SK-N-MC (cell line): ENCODE measurements around the gene HHIP.

Experiments used
- DNase-seq: peaks from one replicate; pipeline ENCODE4 v3.0.0-alpha.2; 2011; ENCODE audit warnings: low read depth, low spot score
- H3K27ac ChIP-seq: fragments of 200-600 bp; sonication (generic); 2 replicates; pipeline ENCODE4 v1.5.1; 2016; ENCODE audit warnings: mixed run types
- H3K36me3 ChIP-seq: fragments of 200-600 bp; sonication (generic); 2 replicates; pipeline ENCODE4 v1.6.1; 2017; ENCODE audit warnings: antibody characterized with exemption, low read length, mixed read lengths; ENCODE audit not compliant: insufficient read depth
- H3K4me3 ChIP-seq: fragments of 200-600 bp; sonication (generic); 2 replicates; pipeline ENCODE4 v1.5.1; 2016
- H3K9ac ChIP-seq: fragments of 200-600 bp; sonication (generic); 2 replicates; pipeline ENCODE4 v1.8.0; 2017; ENCODE audit warnings: mixed run types, mixed read lengths; ENCODE audit not compliant: insufficient read length
- H3K9me3 ChIP-seq: fragments of 200-600 bp; sonication (generic); 2 replicates; pipeline ENCODE4 v1.6.1; 2017; ENCODE audit warnings: low read depth, mild to moderate bottlenecking, antibody characterized with exemption, low read length, moderate library complexity, mixed read lengths
- EZH2 ChIP-seq: fragments of 200-600 bp; sonication (generic); IDR thresholded peaks from one replicate; pipeline ENCODE4 v1.6.1; 2017; ENCODE audit warnings: antibody characterized with exemption
- FOXP2 ChIP-seq: optimal IDR thresholded peaks from 2 replicates; pipeline ENCODE3; 2011; ENCODE audit warnings: mild to moderate bottlenecking, moderate library complexity; ENCODE audit not compliant: insufficient read depth; ENCODE audit errors: extremely low read length, control extremely low read depth
- POLR2AphosphoS5 ChIP-seq: IDR thresholded peaks from 2 replicates; pipeline ENCODE4 v1.6.1; 2012; ENCODE audit warnings: mild to moderate bottlenecking, low read depth, low read length, borderline replicate concordance

Gene HHIP

DNA sequence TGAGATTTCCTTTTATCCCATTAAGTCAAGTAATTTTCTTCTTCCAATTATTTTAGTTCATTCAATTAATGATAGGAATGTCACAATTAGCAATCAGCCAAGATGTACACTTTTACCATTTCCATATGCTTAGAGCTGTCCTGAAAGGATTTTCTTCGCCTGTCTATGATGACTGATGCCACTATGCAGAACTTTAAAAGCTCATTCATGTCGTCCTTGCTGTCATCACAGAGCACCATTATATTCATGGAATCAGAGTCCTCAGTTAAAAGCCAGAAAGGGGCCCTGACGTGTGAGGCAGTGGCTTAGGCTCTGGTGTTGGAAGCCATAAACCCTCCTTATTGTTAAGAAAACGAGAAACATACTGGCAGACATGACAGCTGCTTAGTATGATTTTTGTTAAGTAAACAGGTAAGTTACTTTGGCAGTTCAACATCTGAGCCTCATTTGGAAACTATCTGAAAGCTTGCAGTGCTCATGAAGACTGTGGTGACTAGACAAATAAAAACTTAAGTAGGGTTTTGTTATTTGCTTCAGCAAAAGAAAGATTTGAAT is 73.1 kb downstream of the HHIP start:
- no peak overlapping the region for H3K27ac ChIP-seq
- TF ChIP-seq FOXP2 (no peak), POLR2AphosphoS5 (no peak), EZH2 (no peak)
- no peak overlapping the region for H3K9ac ChIP-seq
- H3K4me3 ChIP-seq: no peak overlapping the region
- H3K9me3 ChIP-seq: no peaks in the 10 kb centered on the region
- DNase-seq: no peak
- H3K36me3 ChIP-seq: no peaks in the 10 kb centered on the region

DNA sequence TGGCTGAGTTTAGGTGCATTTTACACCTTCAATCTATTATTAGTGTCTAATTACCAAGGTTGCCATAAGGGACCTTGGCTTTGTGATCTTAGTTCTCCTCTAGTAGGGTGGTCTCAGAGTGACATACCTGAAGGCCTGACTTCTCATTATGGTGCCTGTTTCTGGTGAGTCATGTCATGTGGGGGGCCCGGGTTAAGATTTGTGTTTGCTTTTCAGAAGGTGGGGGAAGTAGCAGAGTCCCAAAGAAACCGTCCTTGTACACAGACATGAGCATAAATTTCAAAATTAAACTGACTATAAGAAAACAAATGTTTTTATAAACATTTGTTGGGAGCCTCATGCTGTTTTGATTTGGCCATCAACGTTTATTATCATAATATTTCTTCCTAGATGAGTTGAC is 74.5 kb downstream of the HHIP start:
- DNase-seq: no peak
- Histone ChIP-seq H3K9me3 (no peaks in the 10 kb centered on the region), H3K4me3 (no peak overlapping the region), H3K36me3 (no peaks in the 10 kb centered on the region), H3K27ac (no peak overlapping the region), H3K9ac (no peak overlapping the region)
- no peak for TF ChIP-seq FOXP2
- TF ChIP-seq EZH2: no peak
- no peak for TF ChIP-seq POLR2AphosphoS5

DNA sequence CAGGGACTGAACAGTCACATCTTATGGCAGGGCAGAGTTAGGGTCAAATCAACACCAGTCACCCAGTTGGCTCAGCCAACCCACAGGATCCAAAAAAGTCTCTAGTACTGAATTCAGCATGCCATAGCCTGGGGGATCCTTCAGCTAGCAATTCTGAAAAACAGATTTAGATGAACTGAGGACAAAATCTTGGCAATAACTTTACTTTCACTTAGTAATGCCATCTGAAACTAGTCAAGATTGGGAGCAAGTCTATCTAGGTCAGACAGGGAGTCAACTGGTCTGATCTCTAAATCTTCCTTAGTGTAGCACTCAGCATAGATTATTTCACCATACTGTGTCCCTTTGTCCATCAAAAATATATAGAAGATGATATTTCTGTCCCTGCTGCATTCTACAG is 76.0 kb downstream of the HHIP start:
- no peak for TF ChIP-seq EZH2
- no peak for TF ChIP-seq FOXP2
- TF ChIP-seq POLR2AphosphoS5: no peak
- no peaks in the 10 kb centered on the region for H3K9me3 ChIP-seq
- H3K9ac ChIP-seq: no peak overlapping the region
- no peak overlapping the region for H3K4me3 ChIP-seq
- H3K27ac ChIP-seq: no peak overlapping the region
- no peaks in the 10 kb centered on the region for H3K36me3 ChIP-seq
- DNase-seq: no peak

DNA sequence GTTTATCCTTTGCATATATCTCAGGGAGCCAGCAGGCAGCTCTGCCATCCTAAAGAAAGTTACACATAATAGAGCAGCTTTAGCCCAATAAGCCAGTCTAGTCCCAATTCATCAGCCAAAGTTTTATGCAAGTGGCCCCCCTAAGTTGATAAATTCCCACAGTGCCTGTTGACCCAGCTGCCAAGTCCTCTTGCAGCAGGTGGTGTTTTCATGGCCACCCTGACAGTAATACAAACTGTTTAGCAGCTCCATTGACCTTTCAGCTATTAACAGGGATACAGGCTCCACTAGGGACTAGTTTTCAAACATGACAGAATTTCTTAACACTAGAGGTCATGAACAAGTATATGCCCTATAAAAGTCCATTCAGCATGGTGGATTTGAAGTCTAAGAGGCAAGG is 77.5 kb downstream of the HHIP start:
- H3K36me3 ChIP-seq: no peaks in the 10 kb centered on the region
- no peaks in the 10 kb centered on the region for H3K9me3 ChIP-seq
- H3K9ac ChIP-seq: no peak overlapping the region
- DNase-seq: no peak
- H3K4me3 ChIP-seq: no peak overlapping the region
- no peak overlapping the region for H3K27ac ChIP-seq
- no peak for TF ChIP-seq EZH2
- no peak for TF ChIP-seq FOXP2
- TF ChIP-seq POLR2AphosphoS5: no peak

DNA sequence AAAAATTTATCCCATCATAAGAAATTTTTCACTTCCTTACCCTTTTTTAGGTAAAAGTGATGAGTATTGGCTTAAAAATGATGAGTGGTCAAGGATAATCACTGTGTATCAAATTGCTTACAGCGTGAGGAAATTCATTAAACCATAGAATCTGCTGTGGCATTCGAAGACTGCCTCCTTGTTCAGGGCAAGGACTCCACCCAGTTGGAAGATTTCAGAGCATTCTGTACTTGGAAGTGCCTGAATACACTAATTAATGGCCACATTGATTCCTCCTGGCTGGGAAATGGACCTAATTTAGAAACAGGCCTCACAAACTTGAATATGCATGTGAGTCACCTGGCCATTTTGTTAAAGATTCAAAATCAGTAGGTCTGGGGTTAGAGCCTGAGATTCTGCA is 83.2 kb downstream of the HHIP start:
- TF ChIP-seq EZH2: no peak
- TF ChIP-seq POLR2AphosphoS5: no peak
- TF ChIP-seq FOXP2: no peak
- Histone ChIP-seq H3K27ac (no peak overlapping the region), H3K36me3 (no peaks in the 10 kb centered on the region), H3K9me3 (no peaks in the 10 kb centered on the region), H3K4me3 (no peak overlapping the region), H3K9ac (no peak overlapping the region)
- DNase-seq: no peak

DNA sequence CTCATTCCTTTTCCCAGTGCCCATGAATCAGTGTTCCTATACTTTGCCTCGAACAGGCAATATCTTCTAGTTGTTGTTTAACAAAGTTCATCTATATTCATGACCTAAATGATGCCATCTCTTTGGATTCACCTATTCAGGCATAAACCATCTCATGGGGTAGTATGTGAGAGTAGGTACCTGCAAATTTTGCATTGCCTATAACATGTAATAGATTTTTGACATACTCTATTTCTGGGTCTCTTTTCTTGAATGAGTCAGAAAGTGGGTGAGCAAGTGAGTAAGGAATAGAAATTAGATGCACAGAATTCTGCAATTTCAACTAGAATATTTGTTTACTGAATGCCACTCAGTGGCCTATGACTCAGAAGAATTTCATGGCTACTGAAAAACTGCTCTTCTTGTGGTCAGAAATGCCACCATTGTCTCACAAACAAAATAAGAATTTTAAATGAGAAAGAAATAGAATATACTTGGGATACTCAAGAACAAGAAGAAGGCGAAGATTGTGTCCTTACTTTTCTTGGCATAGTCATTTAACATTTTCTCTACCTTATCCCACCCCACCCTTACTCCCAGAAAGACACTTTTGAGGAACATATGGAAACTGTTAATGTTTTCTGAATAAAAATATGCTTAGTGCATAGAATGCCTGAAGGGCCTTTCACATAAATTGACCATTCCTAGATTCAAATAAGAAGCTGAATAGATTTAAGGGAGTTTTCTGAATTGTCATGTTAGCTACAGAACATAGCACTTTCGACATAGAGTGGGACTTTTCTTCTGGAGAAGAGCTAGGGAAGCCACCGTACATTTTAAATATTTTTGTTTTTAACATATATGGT is 86.8 kb downstream of the HHIP start:
- H3K9me3 ChIP-seq: no peaks in the 10 kb centered on the region
- DNase-seq: no peak
- no peak overlapping the region for H3K4me3 ChIP-seq
- no peaks in the 10 kb centered on the region for H3K36me3 ChIP-seq
- no peak for TF ChIP-seq FOXP2
- TF ChIP-seq POLR2AphosphoS5: no peak
- TF ChIP-seq EZH2: no peak
- no peak overlapping the region for H3K9ac ChIP-seq
- no peak overlapping the region for H3K27ac ChIP-seq

DNA sequence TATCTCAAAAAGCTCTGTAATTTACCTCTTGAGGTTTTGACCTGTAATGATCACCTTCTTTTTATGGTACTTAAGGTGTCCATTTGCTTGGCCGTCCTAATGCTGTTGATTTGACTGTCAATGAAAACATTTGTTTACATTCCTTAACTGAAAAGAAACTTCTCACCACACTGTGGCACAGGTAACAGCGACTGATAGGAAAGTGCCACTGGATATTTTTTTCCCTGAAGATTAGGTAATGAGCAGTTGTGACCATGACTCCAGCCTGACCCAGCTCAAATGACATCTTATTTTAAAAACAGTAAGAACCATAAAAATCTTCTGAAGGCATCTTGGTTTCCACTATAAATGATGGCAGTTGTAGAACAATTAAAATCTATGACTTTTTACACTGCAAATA is 87.6 kb downstream of the HHIP start:
- TF ChIP-seq FOXP2: no peak
- no peak for TF ChIP-seq EZH2
- no peak for TF ChIP-seq POLR2AphosphoS5
- H3K27ac ChIP-seq: no peak overlapping the region
- no peak overlapping the region for H3K9ac ChIP-seq
- DNase-seq: no peak
- H3K4me3 ChIP-seq: no peak overlapping the region
- no peaks in the 10 kb centered on the region for H3K9me3 ChIP-seq
- no peaks in the 10 kb centered on the region for H3K36me3 ChIP-seq

DNA sequence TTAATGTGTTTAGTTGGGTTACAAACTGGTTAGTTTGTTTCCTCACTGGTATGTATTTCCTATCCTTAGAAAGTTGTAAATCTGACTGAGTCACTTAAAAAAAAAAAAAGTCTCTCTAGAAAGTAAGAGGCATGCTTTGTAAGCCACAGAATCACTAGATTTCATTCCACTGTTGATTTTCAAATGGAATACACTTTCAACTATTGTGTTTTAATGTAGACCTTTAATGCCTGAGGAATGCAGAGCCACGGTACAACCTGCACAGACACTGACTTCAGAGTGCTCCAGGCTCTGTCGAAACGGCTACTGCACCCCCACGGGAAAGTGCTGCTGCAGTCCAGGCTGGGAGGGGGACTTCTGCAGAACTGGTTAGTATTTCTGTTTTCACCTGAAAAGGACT is 88.6 kb downstream of the HHIP start:
- TF ChIP-seq FOXP2 (no peak), POLR2AphosphoS5 (no peak), EZH2 (no peak)
- no peak overlapping the region for H3K9ac ChIP-seq
- no peak overlapping the region for H3K27ac ChIP-seq
- H3K4me3 ChIP-seq: no peak overlapping the region
- DNase-seq: no peak
- H3K36me3 ChIP-seq: no peaks in the 10 kb centered on the region
- H3K9me3 ChIP-seq: no peaks in the 10 kb centered on the region

DNA sequence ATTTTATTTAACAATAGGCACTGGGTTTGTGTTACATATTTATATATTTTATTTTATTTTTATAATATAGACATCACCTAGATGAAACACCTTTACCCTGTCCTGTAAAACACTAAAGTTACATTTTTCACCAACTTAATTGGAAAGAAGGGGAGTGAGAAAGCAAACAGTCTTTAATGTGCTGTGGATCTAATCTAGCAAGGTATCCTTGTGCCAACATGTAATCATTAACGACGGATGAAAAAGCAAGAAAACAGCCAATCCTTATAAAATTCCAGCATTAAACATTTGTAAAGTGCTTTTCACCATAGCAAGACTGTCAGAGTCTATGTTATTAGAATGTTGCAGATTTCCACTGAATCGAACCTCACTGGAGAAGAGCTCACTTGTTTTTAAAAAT is 92.7 kb downstream of the HHIP start:
- no peak for DNase-seq
- Histone ChIP-seq H3K9ac (no peak overlapping the region), H3K4me3 (no peak overlapping the region), H3K27ac (no peak overlapping the region), H3K9me3 (no peaks in the 10 kb centered on the region), H3K36me3 (no peaks in the 10 kb centered on the region)
- no peak for TF ChIP-seq FOXP2
- no peak for TF ChIP-seq EZH2
- TF ChIP-seq POLR2AphosphoS5: no peak
